Left ventricle myocardium inferior (tissue), 1 donor: ENCODE measurements around the gene NFYB. TPM values are rescaled to one million over a fixed set of nuclear protein-coding genes. Genes with fewer than 3 reads are reported as not detected.

Experiments used
- DNase-seq: peaks from one replicate; pipeline ENCODE4 v3.0.0-alpha.2; 2020
- H3K27ac ChIP-seq: fragments of 200-600 bp; replicated peaks from 2 replicates; pipeline ENCODE4 v1.8.0; 2021
- H3K27me3 ChIP-seq: fragments of 200-600 bp; 2 replicates; pipeline ENCODE4 v1.8.0; 2021; ENCODE audit warnings: low read depth
- H3K36me3 ChIP-seq: fragments of 200-600 bp; 2 replicates; pipeline ENCODE4 v1.8.0; 2021
- H3K4me1 ChIP-seq: fragments of 200-600 bp; 2 replicates; pipeline ENCODE4 v1.8.0; 2021
- H3K4me3 ChIP-seq: fragments of 200-600 bp; 2 replicates; pipeline ENCODE4 v1.8.0; 2021; ENCODE audit warnings: mild to moderate bottlenecking, moderate library complexity
- H3K9me3 ChIP-seq: fragments of 200-600 bp; replicated peaks from 2 replicates; pipeline ENCODE4 v1.8.0; 2021
- intact Hi-C: fragments of 100-400 bp; cut with micrococcal nuclease; formaldehyde crosslinking; loops from one replicate; pipeline ENCODE4 v1.11.0; 2022
- total RNA-seq: library from RNA; stranded (reverse); fragmentation: NEBNext Ultra II Directional; extraction: Animal tissue kit (Norgen Biotek cat#: 25700); gene quantifications from one replicate; pipeline ENCODE4 v1.2.1, GENCODE V29; 2021
- TF ChIP-seq, protein P1 (sequence below): fragments of 200-600 bp; IDR thresholded peaks from 2 replicates; pipeline ENCODE4 v1.8.0; 2021; ENCODE audit warnings: antibody characterized with exemption, mild to moderate bottlenecking, borderline replicate concordance
- donor health status: DM: no; HTN: yes; CAD: no; lungs with severe emphysema.

Gene NFYB
- total RNA-seq, 1 donor from 2014 or later: 34.5 TPM

DNA sequence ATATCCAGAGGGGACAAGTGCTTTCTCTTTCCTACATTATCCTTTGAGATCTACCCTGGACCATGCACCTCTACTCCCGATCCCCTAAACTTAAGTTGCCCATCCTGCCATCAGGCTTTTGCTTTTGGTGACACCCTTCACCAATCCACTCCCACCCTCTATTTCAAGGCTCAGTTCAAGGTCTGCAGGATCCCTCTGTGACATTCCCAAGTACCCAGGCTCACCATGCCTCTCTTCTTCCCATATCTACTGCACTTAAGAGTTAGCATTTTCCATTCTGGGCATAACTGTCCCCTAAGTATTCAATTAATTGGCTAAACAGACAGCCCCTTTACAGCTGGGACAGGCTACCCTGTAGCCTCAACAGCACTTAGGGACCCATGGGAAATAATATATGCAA lies 3.1 kb downstream of the NFYB start:
- no peak for DNase-seq
- Histone ChIP-seq H3K4me1 (peaks cover 85% of the 10 kb centered on the region), H3K4me3 (no peak overlapping the region), H3K27me3 (no peaks in the 10 kb centered on the region), H3K36me3 (peaks cover 17% of the 10 kb centered on the region), H3K27ac (no peak overlapping the region), H3K9me3 (no peaks in the 10 kb centered on the region)
- TF ChIP-seq, protein P1, sequence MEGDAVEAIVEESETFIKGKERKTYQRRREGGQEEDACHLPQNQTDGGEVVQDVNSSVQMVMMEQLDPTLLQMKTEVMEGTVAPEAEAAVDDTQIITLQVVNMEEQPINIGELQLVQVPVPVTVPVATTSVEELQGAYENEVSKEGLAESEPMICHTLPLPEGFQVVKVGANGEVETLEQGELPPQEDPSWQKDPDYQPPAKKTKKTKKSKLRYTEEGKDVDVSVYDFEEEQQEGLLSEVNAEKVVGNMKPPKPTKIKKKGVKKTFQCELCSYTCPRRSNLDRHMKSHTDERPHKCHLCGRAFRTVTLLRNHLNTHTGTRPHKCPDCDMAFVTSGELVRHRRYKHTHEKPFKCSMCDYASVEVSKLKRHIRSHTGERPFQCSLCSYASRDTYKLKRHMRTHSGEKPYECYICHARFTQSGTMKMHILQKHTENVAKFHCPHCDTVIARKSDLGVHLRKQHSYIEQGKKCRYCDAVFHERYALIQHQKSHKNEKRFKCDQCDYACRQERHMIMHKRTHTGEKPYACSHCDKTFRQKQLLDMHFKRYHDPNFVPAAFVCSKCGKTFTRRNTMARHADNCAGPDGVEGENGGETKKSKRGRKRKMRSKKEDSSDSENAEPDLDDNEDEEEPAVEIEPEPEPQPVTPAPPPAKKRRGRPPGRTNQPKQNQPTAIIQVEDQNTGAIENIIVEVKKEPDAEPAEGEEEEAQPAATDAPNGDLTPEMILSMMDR: no peak
- intact Hi-C loops: no loop called here

DNA sequence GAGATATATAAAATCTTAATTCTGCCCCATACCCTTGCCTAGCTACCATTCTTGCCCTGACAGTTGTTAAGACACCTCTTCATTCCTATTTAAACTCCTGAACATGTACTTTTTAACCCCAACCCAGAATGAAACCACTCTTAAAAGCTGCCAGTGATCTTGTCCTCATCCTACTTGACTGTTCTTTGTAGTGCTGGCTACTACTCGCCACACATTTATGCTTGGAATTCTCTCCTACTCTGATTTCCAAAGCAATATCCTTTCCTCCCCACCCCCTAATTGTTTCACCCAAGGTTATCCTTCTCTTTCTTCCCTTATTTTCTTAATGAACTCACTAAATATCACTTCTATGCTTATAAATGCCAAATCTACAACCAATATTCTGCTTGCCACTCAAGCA lies 4.1 kb downstream of the NFYB start:
- Histone ChIP-seq H3K9me3 (no peaks in the 10 kb centered on the region), H3K27me3 (no peaks in the 10 kb centered on the region), H3K4me1 (peaks cover 87% of the 10 kb centered on the region), H3K27ac (peak overlapping the region; percentile 74), H3K4me3 (no peak overlapping the region), H3K36me3 (peaks cover 25% of the 10 kb centered on the region)
- TF ChIP-seq, protein P1: no peak
- intact Hi-C loops: no loop called here
- DNase-seq: no peak

DNA sequence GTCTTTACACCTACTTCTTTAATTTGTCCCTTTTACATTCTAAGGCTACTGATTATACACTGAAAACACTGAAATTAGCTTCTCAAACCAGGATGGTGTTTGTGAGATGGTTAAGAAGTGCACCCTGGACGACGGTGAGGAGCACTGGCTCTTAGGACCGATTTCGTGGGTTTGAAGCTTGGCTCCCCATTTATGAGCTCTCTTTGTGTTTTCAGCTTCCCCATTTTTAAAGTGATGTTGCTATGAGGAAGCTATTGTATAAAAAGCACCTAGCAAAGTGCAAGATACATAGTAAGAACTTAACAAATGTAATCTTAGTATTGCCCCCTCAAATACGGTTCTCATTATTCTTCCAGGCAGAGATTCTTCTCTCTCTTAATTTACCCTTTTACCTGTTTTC lies 4.7 kb downstream of the NFYB start:
- intact Hi-C loops: no loop called here
- H3K9me3 ChIP-seq: no peaks in the 10 kb centered on the region
- peaks cover 31% of the 10 kb centered on the region for H3K36me3 ChIP-seq
- no peak overlapping the region for H3K4me3 ChIP-seq
- no peaks in the 10 kb centered on the region for H3K27me3 ChIP-seq
- H3K4me1 ChIP-seq: peaks cover 84% of the 10 kb centered on the region
- DNase-seq: no peak
- TF ChIP-seq, protein P1: no peak
- H3K27ac ChIP-seq: peak overlapping the region; percentile 74

DNA sequence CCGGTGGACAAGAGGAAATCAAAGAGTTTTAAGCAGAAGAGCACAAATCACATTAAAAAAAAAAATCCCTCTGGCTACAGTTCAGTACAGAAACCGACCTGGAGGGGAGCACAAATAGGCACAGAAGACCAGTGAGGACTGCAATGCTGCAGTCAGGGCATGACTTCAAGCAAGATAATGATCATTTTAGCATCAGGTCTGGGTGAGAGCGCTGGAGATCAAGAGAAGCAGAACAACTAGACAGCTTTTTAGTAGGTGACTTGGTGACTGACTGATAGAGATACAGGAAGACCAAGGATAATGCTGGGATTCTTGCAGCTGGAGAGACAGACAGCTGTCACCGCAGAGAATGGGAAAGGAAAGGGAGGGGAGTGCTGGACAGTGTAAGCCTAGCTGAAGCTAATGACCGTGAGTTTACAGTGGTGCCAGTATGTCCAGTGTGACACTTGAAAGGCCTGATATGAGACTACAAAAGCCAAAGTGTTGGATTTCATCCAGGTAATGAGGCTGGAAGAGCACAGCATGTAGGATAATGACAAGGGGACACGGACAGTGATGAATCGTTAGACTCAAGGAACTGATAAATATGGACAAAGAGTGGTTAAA lies 5.6 kb downstream of the NFYB start:
- TF ChIP-seq, protein P1: no peak
- H3K4me3 ChIP-seq: peak overlapping the region; percentile 17
- intact Hi-C loops: no loop called here
- no peaks in the 10 kb centered on the region for H3K27me3 ChIP-seq
- H3K9me3 ChIP-seq: no peaks in the 10 kb centered on the region
- no peak for DNase-seq
- H3K36me3 ChIP-seq: peaks cover 39% of the 10 kb centered on the region
- peaks cover 83% of the 10 kb centered on the region for H3K4me1 ChIP-seq
- peak overlapping the region; percentile 74 for H3K27ac ChIP-seq

DNA sequence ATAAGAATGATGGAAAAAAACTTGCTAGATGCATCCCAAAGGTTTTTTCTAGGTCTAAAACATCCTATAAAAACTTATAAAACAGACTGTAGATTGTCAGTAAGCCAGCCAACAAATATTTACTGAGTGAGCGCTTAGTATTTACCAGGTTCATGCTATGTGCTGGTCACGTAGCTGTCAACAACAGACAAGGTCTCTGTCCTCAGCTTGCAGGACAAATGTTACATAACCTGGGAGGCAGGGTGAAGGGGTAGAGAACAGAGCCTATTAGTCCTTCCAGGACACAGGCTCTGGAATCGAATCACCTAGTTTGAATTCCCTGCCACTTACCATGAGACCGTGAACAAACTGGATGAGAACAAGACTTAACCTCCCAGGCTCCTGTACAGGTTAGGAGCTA lies 6.4 kb downstream of the NFYB start:
- Histone ChIP-seq H3K27ac (peak overlapping the region; percentile 74), H3K4me1 (peaks cover 75% of the 10 kb centered on the region), H3K4me3 (no peak overlapping the region), H3K9me3 (no peaks in the 10 kb centered on the region), H3K27me3 (no peaks in the 10 kb centered on the region), H3K36me3 (peaks cover 48% of the 10 kb centered on the region)
- DNase-seq: no peak
- TF ChIP-seq, protein P1: no peak
- intact Hi-C loops: no loop called here

DNA sequence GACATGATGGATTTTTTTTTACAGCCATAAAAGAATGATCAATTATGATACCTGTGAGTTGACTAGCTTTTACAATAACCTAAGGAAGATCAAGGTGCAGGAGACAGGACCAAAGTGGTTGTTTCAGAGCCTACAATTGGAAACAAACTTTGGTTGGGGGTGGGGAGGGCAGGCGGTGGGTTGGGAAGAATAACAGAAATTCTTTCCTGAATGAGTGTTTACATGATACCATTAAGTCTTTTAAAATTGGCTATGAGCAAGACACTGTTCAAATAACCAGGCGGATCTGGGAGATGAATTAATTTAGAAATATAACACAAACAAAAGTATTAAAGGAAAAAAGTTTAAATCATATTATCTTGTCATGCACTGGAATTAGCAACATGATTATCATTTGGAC lies 7.2 kb downstream of the NFYB start:
- no peaks in the 10 kb centered on the region for H3K9me3 ChIP-seq
- TF ChIP-seq, protein P1: no peak
- intact Hi-C loops: no loop called here
- peaks cover 54% of the 10 kb centered on the region for H3K36me3 ChIP-seq
- H3K27ac ChIP-seq: no peak overlapping the region
- H3K27me3 ChIP-seq: no peaks in the 10 kb centered on the region
- DNase-seq: no peak
- no peak overlapping the region for H3K4me3 ChIP-seq
- peaks cover 67% of the 10 kb centered on the region for H3K4me1 ChIP-seq
